D721Med (cell line): ENCODE data around the gene UBA5.
A peak's percentile ranks its signal among the peaks of the same experiment; 100 is the strongest.
"Not testable (repeated sequence)": the region's sequence is repeated elsewhere in the genome, so short reads cannot be mapped to it uniquely, and the experiment has no call there.

Source experiments
- DNase-seq: peaks from one replicate; pipeline ENCODE4 v3.0.0; 2011; ENCODE audit warnings: low spot score; ENCODE audit not compliant: insufficient read length
- FAIRE-seq: peaks from 2 replicates; lab custom pipeline; 2011; peaks lifted over from hg19 to GRCh38; lab: Jason Lieb, UNC
- TF ChIP-seq, protein P1 (sequence below): IDR thresholded peaks from 2 replicates; pipeline ENCODE4 v1.5.1; 2012; ENCODE audit warnings: mild to moderate bottlenecking, control low read depth; ENCODE audit not compliant: insufficient read depth; ENCODE audit errors: missing control alignments

The UBA5 gene

DNA sequence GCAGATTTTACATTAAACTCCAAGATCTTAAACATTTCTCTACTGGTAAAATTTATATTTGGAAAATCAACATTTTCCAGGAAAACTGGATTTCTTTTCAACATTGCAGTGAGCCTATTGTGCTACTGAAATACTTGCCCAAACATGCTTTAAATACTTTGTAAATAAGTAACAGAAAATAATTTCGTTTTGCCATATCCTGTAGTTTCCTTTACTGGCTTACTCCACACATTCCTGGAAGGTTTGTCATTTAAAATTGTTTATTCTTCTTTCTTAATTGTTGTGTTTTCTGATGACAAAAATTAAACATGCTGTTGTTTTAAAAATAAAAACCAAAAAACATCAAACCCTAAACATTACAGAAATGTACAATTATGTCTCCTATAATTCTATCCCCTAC lies 22.5 kb upstream of the UBA5 start:
- TF ChIP-seq, protein P1, sequence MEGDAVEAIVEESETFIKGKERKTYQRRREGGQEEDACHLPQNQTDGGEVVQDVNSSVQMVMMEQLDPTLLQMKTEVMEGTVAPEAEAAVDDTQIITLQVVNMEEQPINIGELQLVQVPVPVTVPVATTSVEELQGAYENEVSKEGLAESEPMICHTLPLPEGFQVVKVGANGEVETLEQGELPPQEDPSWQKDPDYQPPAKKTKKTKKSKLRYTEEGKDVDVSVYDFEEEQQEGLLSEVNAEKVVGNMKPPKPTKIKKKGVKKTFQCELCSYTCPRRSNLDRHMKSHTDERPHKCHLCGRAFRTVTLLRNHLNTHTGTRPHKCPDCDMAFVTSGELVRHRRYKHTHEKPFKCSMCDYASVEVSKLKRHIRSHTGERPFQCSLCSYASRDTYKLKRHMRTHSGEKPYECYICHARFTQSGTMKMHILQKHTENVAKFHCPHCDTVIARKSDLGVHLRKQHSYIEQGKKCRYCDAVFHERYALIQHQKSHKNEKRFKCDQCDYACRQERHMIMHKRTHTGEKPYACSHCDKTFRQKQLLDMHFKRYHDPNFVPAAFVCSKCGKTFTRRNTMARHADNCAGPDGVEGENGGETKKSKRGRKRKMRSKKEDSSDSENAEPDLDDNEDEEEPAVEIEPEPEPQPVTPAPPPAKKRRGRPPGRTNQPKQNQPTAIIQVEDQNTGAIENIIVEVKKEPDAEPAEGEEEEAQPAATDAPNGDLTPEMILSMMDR, result no peak
- no peak for FAIRE-seq
- no peak for DNase-seq

DNA sequence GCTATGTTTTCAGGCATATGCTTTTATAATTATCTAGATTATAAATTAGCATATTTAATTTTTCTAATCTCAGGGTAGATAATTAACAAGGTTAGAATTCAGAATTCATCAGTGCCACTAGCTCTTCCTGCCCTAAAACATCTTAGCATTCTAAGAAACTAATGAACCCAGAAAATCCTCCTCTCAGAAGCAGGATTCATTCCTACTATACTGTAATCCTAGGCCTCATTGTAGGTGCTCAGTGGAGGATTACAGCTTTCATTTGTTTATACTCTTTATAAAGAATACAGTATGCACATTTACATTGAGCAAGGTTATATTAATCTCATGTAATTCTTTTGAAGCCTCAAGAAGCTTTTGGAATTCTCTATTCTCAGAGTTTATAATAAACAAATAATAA lies 21.4 kb upstream of the UBA5 start:
- FAIRE-seq (no peak), DNase-seq (no peak)
- TF ChIP-seq, protein P1, result no peak

DNA sequence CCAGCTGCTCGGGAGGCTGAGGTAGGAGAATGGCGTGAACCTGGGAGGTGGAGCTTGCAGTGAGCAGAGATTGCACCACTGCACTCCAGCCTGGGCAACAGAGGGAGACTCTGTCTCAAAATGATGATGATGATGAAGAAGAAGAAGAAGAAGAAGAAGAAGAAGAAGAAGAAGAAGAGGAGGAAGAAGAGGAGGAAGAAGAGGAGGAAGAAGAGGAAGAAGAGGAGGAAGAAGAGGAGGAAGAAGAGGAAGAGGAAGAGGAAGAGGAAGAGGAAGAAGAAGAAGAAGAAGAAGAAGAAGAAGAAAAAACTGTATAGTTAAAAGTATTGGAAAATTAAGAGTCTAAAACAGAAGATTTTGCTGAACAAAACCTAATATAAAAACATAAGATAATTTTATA lies 18.7 kb upstream of the UBA5 start:
- not testable (repeated sequence) for FAIRE-seq

DNA sequence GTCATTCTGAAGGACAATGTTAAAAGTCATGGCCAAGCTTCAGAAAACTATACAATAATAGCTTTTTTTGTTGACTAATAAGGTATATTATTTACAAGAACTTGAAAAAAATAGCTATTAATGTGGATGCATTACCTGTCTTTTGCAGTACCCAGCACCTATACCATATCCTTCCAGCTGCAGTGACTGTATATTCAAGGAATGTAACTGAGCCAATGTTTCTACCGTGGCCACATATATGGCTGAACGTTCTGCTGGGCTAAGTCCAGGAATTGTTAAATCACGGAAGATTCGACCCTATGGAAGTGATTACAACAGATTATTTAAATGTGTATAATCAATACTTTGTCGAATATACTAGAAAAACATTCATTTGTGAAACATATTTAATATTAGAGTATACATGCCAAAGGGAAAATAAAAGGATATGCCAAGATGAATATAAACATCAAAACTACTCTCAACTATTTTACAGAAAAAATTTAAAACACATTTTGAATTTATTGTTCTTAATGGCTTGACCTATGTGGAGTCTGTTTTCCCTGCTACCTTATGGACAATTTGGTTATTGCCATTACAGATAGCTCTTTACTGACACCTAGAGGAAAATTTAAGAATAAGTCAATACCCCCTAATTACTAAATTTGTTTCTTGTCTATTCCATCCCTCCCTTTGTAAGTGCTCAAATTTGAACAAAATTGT lies 18.1 kb upstream of the UBA5 start:
- FAIRE-seq (peak; percentile 85), DNase-seq (no peak)
- TF ChIP-seq, protein P1, result peak; percentile 69

More for the DNA sequence above, 18.7 kb upstream of the UBA5 start:
- DNase-seq, result not testable (repeated sequence)

- no peak for FAIRE-seq
- DNase-seq, result no peak
- TF ChIP-seq, protein P1, result no peak
Observed at GRCh38 chr3:132642539-132642847, 17.6 kb upstream of the UBA5 start.

GRCh38 chr3:132643366-132643765 lies 16.8 kb upstream of the UBA5 start:
- FAIRE-seq (no peak), DNase-seq (no peak)
- TF ChIP-seq, protein P1, result no peak

DNA sequence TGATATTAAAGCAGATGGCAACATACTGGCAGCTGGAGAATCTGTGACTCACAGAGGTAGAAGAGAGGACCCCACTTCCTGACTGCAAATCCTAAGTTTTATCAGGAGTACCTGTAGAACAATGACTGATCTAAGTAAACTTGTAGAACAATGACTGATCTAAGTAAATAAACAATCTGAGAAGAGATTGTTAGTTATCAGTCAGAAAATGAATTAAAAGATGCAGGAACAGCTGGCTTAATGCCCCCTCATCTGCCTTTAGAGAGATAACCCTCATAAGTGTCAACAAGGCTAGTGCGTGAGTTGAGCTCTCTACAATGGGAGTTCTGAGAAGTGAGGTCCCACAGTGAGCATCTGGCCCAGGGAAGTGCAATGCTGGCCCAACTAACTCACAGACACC lies 15.1 kb upstream of the UBA5 start:
- TF ChIP-seq, protein P1, result no peak
- FAIRE-seq (no peak), DNase-seq (no peak)

- TF ChIP-seq, protein P1, result no peak
- DNase-seq (no peak), FAIRE-seq (no peak)
Observed at GRCh38 chr3:132650153-132650552, 10.0 kb upstream of the UBA5 start.
